ENCODE measurements around the gene INPP5B.

- TF ChIP-seq CTCF (IDR thresholded peaks at IDR 0.05) = no peak
- TF ChIP-seq POLR2A (IDR thresholded peaks at IDR 0.05) = no peak
These were observed 105.2 kb downstream of the INPP5B start for GRCh38 chr1:37841652-37842051.

Data from heart left ventricle (tissue), 13 donors.